Activated naive CD4-positive, alpha-beta T cell treated with anti-CD3 and anti-CD28 coated beads, Interleukin-2, amount 10 ng/mL, durations not matched to agents 5 hours and 36 hours (primary cell): ENCODE data around the gene NFIL3. TPM values are rescaled to one million over a fixed set of nuclear protein-coding genes. Genes with fewer than 3 reads are reported as not detected.

ENCODE experiments used
- total RNA-seq, 2 experiments: library from RNA; stranded (reverse); gene quantifications; one replicate each; pipeline ENCODE4 v1.2.3, GENCODE V29; 2021

The NFIL3 gene, protein sequence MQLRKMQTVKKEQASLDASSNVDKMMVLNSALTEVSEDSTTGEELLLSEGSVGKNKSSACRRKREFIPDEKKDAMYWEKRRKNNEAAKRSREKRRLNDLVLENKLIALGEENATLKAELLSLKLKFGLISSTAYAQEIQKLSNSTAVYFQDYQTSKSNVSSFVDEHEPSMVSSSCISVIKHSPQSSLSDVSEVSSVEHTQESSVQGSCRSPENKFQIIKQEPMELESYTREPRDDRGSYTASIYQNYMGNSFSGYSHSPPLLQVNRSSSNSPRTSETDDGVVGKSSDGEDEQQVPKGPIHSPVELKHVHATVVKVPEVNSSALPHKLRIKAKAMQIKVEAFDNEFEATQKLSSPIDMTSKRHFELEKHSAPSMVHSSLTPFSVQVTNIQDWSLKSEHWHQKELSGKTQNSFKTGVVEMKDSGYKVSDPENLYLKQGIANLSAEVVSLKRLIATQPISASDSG
- total RNA-seq, result 10 to 100 TPM; 26.1 to 28.3 TPM

DNA sequence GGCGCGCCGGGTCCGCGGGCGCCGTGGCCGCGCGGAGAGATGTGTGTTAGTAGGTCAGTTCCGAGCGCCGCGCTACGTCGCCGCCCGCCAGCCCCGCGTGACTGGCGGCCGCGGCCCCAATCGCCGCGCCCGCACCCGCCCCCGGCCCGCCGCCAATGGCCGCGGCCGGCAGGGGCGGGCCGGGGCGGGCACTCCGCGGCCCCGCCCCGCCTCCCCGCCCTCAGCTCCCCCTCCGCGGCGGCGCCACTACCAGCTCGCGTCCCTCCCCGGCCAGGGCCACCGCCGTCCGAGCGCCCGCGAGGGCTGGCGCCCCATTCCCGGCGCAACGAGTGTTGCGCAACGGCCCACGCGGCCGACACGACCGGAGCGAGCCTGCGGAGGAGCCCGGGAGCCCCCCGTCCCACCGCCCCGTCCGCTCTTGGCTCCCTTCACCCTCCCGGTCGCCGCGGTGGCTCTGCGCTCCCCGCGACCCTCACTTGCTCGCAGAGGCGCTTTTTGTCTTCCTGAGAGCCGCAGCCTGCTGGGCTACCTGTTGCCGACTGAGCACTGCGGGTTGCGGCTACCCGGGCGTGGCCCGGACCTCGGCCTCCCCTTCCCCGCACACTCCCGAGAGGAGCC is at the start of gene NFIL3:
Gene NFIL3, minus strand, starts transcription at position 48 of the 618 bp plus-strand sequence. CDS start 13,098 bp downstream, outside the sequence.

DNA sequence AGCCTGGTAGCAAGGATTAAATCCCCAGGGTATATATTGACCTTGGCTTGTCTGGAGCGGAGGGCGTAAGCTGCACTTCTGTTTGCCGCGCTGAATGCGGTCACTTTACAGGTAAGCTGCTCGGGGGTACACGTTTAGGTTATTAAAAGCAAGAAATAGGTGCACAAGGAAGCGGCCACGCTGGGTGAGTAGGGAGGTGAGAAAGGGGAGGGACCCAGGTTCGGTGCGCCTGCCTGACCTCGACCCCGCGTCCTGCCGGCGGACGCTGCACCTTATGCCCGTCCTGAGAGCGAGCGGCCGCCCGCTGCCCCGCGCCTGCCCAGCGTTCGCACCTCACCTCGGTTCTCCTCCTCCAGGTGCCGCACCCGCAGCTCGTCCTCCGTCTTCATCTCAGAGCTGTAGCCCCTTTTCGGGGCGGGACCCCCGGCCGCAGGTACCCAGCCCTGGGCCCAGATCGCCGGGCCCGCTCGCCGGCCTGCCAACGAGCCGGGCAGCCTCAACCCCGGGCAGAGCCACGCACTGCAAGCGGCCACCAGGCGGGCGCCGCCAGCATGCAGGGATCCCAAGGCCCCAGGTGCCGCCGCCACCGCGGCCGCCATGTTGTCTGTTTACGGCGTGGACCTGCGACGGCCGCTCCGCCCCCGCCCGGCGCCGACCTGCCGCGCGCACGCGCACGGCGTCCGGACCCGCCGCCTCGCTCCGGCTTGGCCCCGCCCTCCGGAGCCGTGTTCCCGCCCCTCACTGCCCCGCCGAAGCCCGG is 62.2 kb downstream of the NFIL3 start, which contains the start of gene AUH:
Gene AUH, minus strand, starts transcription at position 628 of the 760 bp plus-strand sequence. Its CDS starts 29 bp downstream, at position 599.

Other genes with a start within 250 kb of the NFIL3 start
- gene AUH, start 61.9 kb downstream of the NFIL3 start, total RNA-seq, result 10 to 100 TPM; 15.3 to 18.9 TPM